ENCODE results near the gene MBIP.

- TF ChIP-seq POLR2AphosphoS5 (IDR thresholded peaks at IDR 0.05; ENCODE audit: low read depth) (no peak), SPI1 (IDR thresholded peaks at IDR 0.05; ENCODE audit: borderline replicate concordance, low read depth) (no peak)
- TF ChIP-seq, protein P1, sequence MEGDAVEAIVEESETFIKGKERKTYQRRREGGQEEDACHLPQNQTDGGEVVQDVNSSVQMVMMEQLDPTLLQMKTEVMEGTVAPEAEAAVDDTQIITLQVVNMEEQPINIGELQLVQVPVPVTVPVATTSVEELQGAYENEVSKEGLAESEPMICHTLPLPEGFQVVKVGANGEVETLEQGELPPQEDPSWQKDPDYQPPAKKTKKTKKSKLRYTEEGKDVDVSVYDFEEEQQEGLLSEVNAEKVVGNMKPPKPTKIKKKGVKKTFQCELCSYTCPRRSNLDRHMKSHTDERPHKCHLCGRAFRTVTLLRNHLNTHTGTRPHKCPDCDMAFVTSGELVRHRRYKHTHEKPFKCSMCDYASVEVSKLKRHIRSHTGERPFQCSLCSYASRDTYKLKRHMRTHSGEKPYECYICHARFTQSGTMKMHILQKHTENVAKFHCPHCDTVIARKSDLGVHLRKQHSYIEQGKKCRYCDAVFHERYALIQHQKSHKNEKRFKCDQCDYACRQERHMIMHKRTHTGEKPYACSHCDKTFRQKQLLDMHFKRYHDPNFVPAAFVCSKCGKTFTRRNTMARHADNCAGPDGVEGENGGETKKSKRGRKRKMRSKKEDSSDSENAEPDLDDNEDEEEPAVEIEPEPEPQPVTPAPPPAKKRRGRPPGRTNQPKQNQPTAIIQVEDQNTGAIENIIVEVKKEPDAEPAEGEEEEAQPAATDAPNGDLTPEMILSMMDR (IDR thresholded peaks at IDR 0.05; ENCODE audit: insufficient read depth, low read length) = no peak
Measured at GRCh38 chr14:36304895-36305294, 15.5 kb downstream of the MBIP start.
